GM18951 (cell line): ENCODE data around the gene DBNDD1.

ENCODE experiments used
- POLR2A ChIP-seq: IDR thresholded peaks from 4 replicates; pipeline ENCODE4 v1.6.1; 2011; ENCODE audit warnings: mild to moderate bottlenecking; ENCODE audit not compliant: insufficient read length, insufficient read depth; ENCODE audit errors: extremely low read depth
- in situ Hi-C: fragments of 300-500 bp; cut with MboI; formaldehyde crosslinking; loops from one replicate; pipeline ENCODE4 v1.12.0; 2022; ENCODE audit warnings: low sequenced_read_pairs, mixed read lengths, inconsistent platforms; ENCODE audit not compliant: unreplicated experiment

Gene DBNDD1

DNA sequence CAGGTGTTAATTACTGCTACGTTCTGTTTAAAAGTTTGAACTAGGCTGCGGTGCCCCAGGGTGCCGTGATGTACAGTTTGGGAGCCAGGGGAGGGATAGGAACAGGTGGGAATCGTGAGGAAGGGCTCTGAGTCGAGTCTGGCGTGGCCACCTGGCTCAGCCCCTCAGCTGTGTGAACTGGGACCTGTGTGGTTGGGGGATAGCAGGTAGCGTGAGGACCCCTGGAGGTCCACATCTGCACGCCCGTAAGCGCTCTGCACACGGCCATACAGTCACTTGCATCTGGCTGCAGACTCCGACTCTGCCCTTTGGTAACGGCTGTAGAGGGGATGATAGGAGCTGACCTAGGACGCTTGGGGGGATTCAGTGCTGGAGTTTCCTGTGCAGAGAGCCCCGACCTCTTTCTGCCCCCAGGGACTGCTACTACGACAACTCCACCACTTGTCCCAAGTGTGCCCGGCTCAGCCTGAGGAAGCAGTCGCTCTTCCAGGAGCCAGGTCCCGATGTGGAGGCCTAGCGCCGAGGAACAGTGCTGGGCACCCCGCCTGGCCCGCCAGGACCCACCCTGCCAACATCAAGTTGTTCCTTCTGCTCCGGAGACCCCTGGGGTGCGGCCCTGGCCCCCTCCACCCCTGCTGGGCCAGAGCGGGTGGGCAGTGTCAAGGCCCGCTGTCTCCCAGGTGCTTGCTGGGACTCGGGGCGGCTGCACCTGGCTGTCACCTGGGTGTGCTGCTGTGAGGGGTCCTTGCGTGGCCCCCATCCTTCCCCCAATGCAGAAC lies 53.6 kb downstream of the DBNDD1 start:
- in situ Hi-C loops: no loop called here
- no peak for TF ChIP-seq POLR2A

GRCh38 chr16:89964201-89964600 lies 55.1 kb downstream of the DBNDD1 start:
- in situ Hi-C loops: no loop called here
- TF ChIP-seq POLR2A: no peak

DNA sequence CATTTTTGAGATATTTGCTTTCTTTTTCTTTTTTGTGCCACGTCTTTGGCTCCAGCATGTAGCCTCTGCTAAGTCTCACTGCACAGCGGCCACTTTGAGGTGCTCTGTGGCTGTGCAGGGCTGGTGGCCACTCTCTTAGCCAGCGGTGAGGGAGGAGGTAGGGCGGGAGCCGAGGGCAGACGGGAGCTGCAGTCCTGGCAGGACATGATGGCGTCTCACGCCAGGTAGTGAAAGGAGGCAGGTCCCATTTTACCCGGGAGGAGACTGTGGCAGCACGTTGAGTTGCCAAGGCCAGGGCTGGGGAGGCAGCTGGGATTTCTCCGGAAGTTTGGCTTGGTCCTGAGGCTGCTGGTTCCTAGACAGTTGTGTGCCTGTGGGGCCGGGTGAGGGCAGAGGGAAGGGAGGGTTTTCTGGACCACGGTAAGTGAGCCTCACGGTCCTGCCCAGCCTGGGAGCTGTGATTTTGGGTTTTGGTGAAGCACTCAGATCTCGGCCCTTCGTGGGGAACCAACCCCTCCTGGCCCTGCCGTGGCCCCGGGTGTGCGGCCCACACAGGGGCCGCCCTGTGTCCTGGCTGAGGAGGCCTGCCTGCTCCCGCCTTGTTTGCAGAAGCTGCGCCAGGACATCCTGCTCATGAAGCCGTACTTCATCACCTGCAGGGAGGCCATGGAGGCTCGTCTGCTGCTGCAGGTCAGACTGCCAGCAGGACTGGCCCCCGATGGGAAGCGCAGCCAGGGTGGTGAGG lies 56.3 kb downstream of the DBNDD1 start:
- TF ChIP-seq POLR2A: no peak
- in situ Hi-C loops: no loop called here

- no peak for TF ChIP-seq POLR2A
- in situ Hi-C loops: no loop called here
Measured at GRCh38 chr16:89961920-89962319, 57.3 kb downstream of the DBNDD1 start.

DNA sequence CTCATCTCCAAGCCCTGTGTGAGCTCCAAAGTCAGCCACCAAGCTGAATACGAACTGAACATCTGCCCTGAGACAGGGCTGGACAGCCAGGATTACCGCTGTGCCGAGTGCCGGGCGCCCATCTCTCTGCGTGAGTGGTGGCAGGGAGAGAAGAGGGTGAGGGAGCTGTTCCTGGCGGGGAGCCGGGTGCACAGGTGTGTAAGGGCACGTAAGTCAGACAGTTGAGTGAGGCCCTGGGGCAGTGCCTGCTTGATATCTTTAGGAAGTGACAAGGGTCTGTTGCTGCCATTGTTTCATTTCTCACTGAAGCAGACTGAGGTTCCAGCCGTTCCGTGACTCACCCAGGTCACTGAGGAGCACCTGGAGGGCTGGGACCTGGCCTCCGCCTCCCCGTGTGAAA lies 58.3 kb downstream of the DBNDD1 start:
- in situ Hi-C loops: no loop called here
- no peak for TF ChIP-seq POLR2A

DNA sequence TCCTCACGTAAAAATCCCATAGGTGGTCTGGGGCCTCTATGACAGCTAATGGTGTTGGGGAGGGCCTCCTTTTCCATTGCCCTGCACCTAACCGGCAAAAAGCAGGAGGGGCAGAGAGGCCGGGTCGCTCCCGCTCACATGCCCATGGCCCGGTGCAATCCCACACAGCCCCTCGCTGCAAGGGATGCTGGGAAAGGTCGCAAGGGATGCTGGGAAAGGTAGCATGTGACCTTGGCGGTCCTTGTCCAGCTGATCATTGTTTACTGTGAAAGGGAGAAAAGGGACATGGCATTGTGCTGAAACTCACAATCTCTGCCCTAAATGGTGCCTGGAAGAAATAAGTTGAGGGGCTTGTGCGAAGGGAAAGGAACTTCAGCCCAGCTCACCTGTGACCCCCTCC lies 60.7 kb downstream of the DBNDD1 start:
- TF ChIP-seq POLR2A: no peak
- in situ Hi-C loops: no loop called here

DNA sequence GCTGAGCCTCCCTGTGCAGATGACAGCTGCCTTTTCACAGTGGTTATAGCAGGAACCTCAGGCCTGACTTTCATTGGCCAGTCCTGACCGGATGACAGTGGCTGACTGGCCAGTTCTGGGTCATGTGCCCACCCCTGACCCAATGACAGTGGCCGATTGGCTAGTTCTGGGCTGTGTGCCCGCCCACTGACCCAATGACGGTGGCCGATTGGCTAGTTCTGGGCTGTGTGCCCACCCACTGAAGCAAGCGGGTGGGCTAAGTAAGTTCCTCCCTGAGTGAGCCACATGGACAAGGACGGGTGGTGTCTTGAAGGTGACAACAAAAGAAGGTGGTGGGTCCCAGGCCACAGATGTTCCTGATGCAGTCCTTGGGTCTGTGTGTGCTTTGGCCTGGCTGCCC lies 61.2 kb downstream of the DBNDD1 start:
- in situ Hi-C loops: no loop called here
- no peak for TF ChIP-seq POLR2A

DNA sequence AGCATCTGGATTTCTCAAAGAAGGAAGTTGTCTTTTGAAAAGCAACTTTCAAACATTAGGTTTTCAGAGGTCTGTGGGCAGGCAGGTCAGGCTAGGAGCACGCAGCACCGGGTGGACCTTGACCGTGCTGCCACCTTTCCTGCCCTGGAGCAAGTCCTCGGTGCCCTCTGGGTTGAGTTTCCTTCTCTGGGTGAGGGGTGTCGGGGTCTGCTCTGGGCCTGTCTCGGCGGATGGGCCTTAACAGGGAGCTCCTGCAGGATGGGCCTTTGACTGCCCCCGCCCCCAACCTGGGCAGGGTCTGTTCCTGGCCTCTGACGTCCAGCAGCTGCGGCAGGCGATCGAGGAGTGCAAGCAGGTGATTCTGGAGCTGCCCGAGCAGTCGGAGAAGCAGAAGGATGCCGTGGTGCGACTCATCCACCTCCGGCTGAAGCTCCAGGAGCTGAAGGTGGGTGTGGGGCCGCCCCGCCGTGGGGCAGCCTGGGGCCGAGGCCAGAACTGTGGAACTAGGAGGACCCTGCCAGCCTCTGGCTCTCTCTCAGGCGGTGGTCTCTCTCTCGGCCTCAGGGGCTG lies 62.0 kb downstream of the DBNDD1 start:
- in situ Hi-C loops: no loop called here
- TF ChIP-seq POLR2A: no peak

DNA sequence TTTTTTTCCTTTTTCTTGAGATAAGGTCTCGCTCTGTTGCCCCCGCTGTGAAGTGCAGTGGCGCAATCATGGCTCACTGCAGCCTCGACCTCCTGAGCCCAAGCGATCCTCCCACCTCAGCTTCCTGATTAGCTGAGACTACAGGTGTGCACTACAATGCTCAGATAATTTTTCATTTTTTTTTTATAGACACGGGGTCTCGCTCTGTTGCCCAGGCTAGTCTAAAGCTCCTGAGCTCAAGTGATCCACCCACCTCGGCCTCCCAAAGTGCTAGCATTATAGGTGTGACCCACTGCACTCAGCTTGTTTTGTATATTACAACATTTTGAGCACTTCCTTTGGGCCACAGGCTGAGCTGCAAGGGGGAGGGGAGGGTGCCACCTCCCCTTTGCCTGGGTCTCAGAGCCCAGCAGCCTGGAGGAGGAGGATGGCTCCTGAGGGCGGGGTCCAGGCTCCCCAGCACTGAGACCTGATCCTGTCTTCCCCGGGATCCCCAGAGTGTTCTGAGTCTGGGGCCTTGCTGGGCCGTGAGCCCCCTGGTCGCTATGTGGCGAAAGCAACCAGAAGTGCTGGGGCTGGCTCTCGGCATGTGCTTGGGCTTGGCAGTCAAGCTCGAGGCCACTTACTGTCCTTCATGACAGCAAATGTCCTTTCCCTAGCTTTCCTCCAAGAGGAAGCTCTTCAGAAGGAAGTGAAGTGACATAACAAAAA lies 62.6 kb downstream of the DBNDD1 start:
- in situ Hi-C loops: no loop called here
- TF ChIP-seq POLR2A: no peak

GRCh38 chr16:89955001-89955685 lies 64.1 kb downstream of the DBNDD1 start:
- TF ChIP-seq POLR2A: no peak
- in situ Hi-C loops: no loop called here
